ENCODE data around the gene SLC35B4.

The SLC35B4 gene

DNA sequence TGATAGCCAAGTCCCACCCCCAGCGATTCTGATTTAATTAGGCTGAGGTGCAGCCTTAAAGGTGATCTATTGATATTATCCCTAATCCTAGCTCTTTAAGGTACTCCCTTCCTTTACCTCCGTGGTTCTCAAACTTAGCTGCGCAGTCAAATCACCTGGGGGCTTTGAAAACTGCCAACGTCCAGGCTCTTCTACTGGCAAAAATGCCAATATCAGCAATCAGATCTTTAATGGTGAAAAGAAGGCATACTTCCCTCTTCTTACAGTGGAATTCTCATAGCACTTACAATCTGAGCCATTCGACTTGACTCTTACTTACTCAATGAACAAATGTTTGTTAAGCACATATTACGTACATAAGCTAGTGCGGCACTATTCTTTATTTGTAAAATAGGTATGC is 704 bp upstream of the SLC35B4 start:
- Mint-ChIP-seq H3K4me1 (peaks cover 6% of the 10 kb centered on the region), H3K27ac (peak overlapping the region; percentile 26 to 92 (median 90)), H3K36me3 (ENCODE audit: low read depth) (no peaks in the 10 kb centered on the region), H3K9me3 (no peaks in the 10 kb centered on the region), H3K27me3 (ENCODE audit: low read depth) (peaks cover 4% of the 10 kb centered on the region), H3K4me3 (peak overlapping the region; percentile 92 to 97 (median 93))
- TF ChIP-seq, protein P1, sequence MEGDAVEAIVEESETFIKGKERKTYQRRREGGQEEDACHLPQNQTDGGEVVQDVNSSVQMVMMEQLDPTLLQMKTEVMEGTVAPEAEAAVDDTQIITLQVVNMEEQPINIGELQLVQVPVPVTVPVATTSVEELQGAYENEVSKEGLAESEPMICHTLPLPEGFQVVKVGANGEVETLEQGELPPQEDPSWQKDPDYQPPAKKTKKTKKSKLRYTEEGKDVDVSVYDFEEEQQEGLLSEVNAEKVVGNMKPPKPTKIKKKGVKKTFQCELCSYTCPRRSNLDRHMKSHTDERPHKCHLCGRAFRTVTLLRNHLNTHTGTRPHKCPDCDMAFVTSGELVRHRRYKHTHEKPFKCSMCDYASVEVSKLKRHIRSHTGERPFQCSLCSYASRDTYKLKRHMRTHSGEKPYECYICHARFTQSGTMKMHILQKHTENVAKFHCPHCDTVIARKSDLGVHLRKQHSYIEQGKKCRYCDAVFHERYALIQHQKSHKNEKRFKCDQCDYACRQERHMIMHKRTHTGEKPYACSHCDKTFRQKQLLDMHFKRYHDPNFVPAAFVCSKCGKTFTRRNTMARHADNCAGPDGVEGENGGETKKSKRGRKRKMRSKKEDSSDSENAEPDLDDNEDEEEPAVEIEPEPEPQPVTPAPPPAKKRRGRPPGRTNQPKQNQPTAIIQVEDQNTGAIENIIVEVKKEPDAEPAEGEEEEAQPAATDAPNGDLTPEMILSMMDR (IDR thresholded peaks at IDR 0.05; ENCODE audit: unreplicated experiment in 3 of 3): no peak

DNA sequence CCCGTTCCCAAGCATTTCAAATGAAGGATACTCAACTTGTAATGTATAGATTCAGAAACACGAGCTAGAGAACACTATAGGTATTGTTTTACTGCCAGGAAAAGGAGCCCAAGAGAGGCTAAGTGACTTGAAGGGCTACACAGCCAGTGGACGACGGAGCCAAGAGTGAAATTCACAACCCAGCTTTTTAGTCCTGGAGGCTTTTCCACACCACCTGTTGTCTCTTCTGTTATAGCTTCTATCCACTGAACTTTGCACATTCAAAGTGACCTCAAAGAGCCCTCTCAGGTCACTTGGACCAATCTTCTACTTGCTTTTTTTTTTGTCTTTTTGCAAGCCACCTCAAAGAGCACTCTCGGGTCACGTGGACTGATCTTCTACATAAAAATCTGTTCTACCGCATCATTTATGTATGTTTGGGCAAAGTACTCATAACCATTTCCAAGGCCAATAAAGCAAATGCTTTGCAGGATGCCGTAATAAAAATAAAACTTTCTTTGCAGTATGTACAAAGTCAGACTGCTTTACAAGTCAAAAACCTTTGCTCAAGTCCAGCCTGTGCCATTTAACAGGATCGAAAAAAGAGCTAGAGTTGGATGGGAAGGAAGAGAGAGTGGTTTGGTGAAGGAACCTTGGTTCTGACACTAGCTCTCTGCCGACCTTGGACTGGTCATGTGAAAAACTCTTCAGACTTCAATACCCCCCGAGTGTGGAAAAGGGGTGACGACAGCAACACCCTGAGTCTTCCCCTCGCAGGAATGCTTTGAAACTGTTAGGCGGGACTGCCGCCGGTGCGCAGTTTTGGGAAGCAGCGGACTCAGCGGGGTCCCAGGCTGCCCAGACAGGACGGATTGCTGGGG is 821 bp downstream of the SLC35B4 start:
- H3K4me1 Mint-ChIP-seq: peaks cover 6% of the 10 kb centered on the region
- H3K27me3 Mint-ChIP-seq (ENCODE audit: low read depth): peaks cover 4% of the 10 kb centered on the region
- peak overlapping the region; percentile 90 to 93 (median 92) for H3K4me3 Mint-ChIP-seq
- peaks cover 4% of the 10 kb centered on the region for H3K36me3 Mint-ChIP-seq (ENCODE audit: low read depth)
- TF ChIP-seq, protein P1 (IDR thresholded peaks at IDR 0.05; ENCODE audit: unreplicated experiment in 3 of 3): no peak
- H3K9me3 Mint-ChIP-seq: no peaks in the 10 kb centered on the region
- H3K27ac Mint-ChIP-seq: peak overlapping the region; percentile 14 to 65 (median 56)

DNA sequence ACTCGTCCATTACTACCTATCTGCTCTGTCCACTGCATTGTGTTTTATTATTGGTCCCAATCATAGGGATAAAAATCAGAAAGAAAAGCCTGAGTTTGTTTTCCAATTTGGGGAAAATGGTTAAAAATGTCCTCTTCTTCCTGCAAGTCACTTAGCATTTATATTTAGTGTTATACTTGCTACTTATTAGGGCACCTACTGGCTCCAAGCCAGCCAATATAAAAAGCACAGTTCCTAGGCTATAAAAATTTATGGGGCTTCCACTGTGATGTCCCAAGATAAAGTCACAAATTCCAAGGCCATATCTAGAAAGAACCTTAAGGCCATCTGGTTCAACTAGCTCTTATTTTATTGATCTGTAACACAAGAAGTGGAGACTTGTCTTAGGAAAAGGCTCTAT is 3.2 kb downstream of the SLC35B4 start:
- Mint-ChIP-seq H3K27me3 (ENCODE audit: low read depth) (no peaks in the 10 kb centered on the region), H3K4me1 (peaks cover 6% of the 10 kb centered on the region), H3K27ac (peak overlapping the region in 1 of 3 experiments; percentile 58), H3K4me3 (no peak overlapping the region), H3K9me3 (no peaks in the 10 kb centered on the region), H3K36me3 (ENCODE audit: low read depth) (peaks cover 16% of the 10 kb centered on the region)
- TF ChIP-seq, protein P1 (IDR thresholded peaks at IDR 0.05; ENCODE audit: unreplicated experiment in 3 of 3): no peak

DNA sequence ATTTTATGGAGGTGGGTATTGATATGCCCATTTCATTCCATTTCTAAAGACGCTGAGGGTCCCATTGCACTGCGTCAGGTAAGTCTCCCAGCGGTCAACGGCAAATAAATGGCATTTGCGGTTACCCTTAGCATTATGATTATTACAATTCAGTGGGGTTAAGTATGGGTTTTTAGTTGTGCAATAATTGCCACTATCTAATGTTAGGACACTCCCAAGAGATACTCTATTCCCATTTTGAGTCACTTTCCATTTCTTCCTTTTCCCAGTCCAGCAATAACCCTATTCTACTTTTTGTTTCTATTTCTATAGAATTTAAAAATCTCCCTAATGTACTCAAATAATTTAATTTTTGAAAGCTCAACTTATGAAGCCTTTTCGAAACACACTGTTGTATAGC is 4.0 kb downstream of the SLC35B4 start:
- Mint-ChIP-seq H3K4me1 (peaks cover 6% of the 10 kb centered on the region), H3K27ac (no peak overlapping the region), H3K9me3 (no peaks in the 10 kb centered on the region), H3K27me3 (ENCODE audit: low read depth) (no peaks in the 10 kb centered on the region), H3K4me3 (no peak overlapping the region), H3K36me3 (ENCODE audit: low read depth) (peaks cover 21% of the 10 kb centered on the region)
- TF ChIP-seq, protein P1 (IDR thresholded peaks at IDR 0.05; ENCODE audit: unreplicated experiment in 3 of 3): no peak

DNA sequence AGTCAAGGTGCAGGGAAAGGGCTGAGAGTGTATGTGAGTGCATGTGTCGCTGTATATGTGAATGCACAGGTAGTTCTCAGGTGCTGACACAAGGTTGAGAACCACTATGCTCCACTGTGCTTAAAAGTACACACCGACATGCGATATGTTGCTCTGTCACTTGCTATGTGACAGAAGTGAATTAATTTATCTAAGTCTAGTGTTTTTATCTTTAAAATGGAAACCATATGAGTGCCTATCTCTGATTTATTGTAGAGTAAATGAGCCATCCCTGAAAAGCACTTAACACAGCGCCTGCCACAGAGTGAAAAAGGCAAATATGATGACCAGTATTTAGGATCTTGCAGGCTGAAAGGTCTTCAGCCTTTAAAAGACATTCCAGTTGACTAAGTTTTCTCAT is 4.9 kb downstream of the SLC35B4 start:
- no peak overlapping the region for H3K4me3 Mint-ChIP-seq
- H3K27ac Mint-ChIP-seq: no peak overlapping the region
- H3K36me3 Mint-ChIP-seq (ENCODE audit: low read depth): peaks cover 21% of the 10 kb centered on the region
- no peaks in the 10 kb centered on the region for H3K27me3 Mint-ChIP-seq (ENCODE audit: low read depth)
- no peaks in the 10 kb centered on the region for H3K9me3 Mint-ChIP-seq
- peaks cover 6% of the 10 kb centered on the region for H3K4me1 Mint-ChIP-seq
- TF ChIP-seq, protein P1 (IDR thresholded peaks at IDR 0.05; ENCODE audit: unreplicated experiment in 3 of 3): no peak

DNA sequence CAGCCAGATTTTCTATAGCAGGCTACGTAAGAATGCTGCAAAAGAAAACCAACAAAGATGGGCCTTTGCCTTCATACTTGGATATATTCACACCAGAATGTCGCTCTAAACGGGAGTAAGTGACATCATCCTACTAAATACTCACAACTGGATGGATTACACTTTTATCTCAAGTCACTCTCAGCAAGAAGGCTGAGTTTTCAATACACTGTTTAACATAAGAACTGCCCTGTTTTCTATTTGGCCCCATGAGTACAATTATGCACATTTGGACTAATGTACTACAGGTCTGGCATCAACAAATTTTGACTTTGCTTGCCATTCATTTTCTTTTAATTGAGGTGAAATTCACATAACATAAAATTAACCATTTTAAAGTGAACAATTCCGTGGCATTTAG is 8.2 kb downstream of the SLC35B4 start:
- H3K27ac Mint-ChIP-seq: no peak overlapping the region
- TF ChIP-seq, protein P1 (IDR thresholded peaks at IDR 0.05; ENCODE audit: unreplicated experiment in 3 of 3): no peak
- no peaks in the 10 kb centered on the region for H3K9me3 Mint-ChIP-seq
- no peaks in the 10 kb centered on the region for H3K27me3 Mint-ChIP-seq (ENCODE audit: low read depth)
- H3K4me1 Mint-ChIP-seq: no peaks in the 10 kb centered on the region
- no peak overlapping the region for H3K4me3 Mint-ChIP-seq
- H3K36me3 Mint-ChIP-seq (ENCODE audit: low read depth): peaks cover 46% of the 10 kb centered on the region

Data from nephron (organoid).